Measurements from ENCODE around the gene CEP55. TPM values are rescaled to one million over a fixed set of nuclear protein-coding genes. Genes with fewer than 3 reads are reported as not detected.
A peak's percentile ranks its signal among the peaks of the same experiment; 100 is the strongest.

Gene CEP55
- polyA plus RNA-seq (2012; ENCODE audit: insufficient read depth, insufficient read length): 75.7 TPM

GRCh38 chr10:93496322-93497041, at the start of gene CEP55:
Gene CEP55 (plus strand): TSS chr10:93496612. CDS start chr10:93500052, 3,440 bp downstream.
- peak within 1 kb of the TSS; percentile 92 for H3K4me3 ChIP-seq (ENCODE audit: low read length)
- peak; percentile 89 for DNase-seq (ENCODE audit: low read depth, low spot score)

GRCh38 chr10:93447019-93447418, 49.4 kb upstream of the CEP55 start:
- no peak for DNase-seq (ENCODE audit: low read depth, low spot score)
- no peak overlapping the region for H3K4me3 ChIP-seq (ENCODE audit: low read length)

- H3K4me3 ChIP-seq (ENCODE audit: low read length): no peak overlapping the region
- DNase-seq (ENCODE audit: low read depth, low spot score): no peak
These were observed 48.4 kb upstream of the CEP55 start for GRCh38 chr10:93447970-93448369.

GRCh38 chr10:93451244-93451947, 45.0 kb upstream of the CEP55 start:
- DNase-seq (ENCODE audit: low read depth, low spot score): no peak
- H3K4me3 ChIP-seq (ENCODE audit: low read length): no peak overlapping the region

GRCh38 chr10:93452143-93452542, 44.3 kb upstream of the CEP55 start:
- no peak for DNase-seq (ENCODE audit: low read depth, low spot score)
- no peak overlapping the region for H3K4me3 ChIP-seq (ENCODE audit: low read length)

- H3K4me3 ChIP-seq (ENCODE audit: low read length): no peak overlapping the region
- no peak for DNase-seq (ENCODE audit: low read depth, low spot score)
These were observed 42.3 kb upstream of the CEP55 start for GRCh38 chr10:93454146-93454545.

- no peak overlapping the region for H3K4me3 ChIP-seq (ENCODE audit: low read length)
- DNase-seq (ENCODE audit: low read depth, low spot score): no peak
These were observed 41.7 kb upstream of the CEP55 start for GRCh38 chr10:93454736-93455135.

GRCh38 chr10:93456480-93456879, 39.9 kb upstream of the CEP55 start:
- DNase-seq (ENCODE audit: low read depth, low spot score): no peak
- H3K4me3 ChIP-seq (ENCODE audit: low read length): no peak overlapping the region

GRCh38 chr10:93457511-93457910, 38.9 kb upstream of the CEP55 start:
- DNase-seq (ENCODE audit: low read depth, low spot score): no peak

GRCh38 chr10:93458821-93459257, 37.6 kb upstream of the CEP55 start:
- DNase-seq (ENCODE audit: low read depth, low spot score): no peak
- H3K4me3 ChIP-seq (ENCODE audit: low read length): no peak overlapping the region

More at GRCh38 chr10:93457511-93457910, 38.9 kb upstream of the CEP55 start:
- no peak overlapping the region for H3K4me3 ChIP-seq (ENCODE audit: low read length)

- no peak overlapping the region for H3K4me3 ChIP-seq (ENCODE audit: low read length)
- DNase-seq (ENCODE audit: low read depth, low spot score): no peak
These were observed 36.9 kb upstream of the CEP55 start for GRCh38 chr10:93459466-93459865.

- H3K4me3 ChIP-seq (ENCODE audit: low read length): no peak overlapping the region
- DNase-seq (ENCODE audit: low read depth, low spot score): no peak
These were observed 35.2 kb upstream of the CEP55 start for GRCh38 chr10:93461109-93461806.

- DNase-seq (ENCODE audit: low read depth, low spot score): peak; percentile 28
- no peak overlapping the region for H3K4me3 ChIP-seq (ENCODE audit: low read length)
These were observed 34.6 kb upstream of the CEP55 start for GRCh38 chr10:93461807-93462178.

GRCh38 chr10:93462371-93462770, 34.0 kb upstream of the CEP55 start:
- no peak overlapping the region for H3K4me3 ChIP-seq (ENCODE audit: low read length)
- DNase-seq (ENCODE audit: low read depth, low spot score): no peak

GRCh38 chr10:93462881-93463280, 33.5 kb upstream of the CEP55 start:
- no peak overlapping the region for H3K4me3 ChIP-seq (ENCODE audit: low read length)
- DNase-seq (ENCODE audit: low read depth, low spot score): no peak

- DNase-seq (ENCODE audit: low read depth, low spot score): no peak
- H3K4me3 ChIP-seq (ENCODE audit: low read length): no peak overlapping the region
These were observed 32.5 kb upstream of the CEP55 start for GRCh38 chr10:93463723-93464476.

GRCh38 chr10:93464776-93465388, 31.5 kb upstream of the CEP55 start:
- no peak overlapping the region for H3K4me3 ChIP-seq (ENCODE audit: low read length)
- DNase-seq (ENCODE audit: low read depth, low spot score): no peak

- no peak for DNase-seq (ENCODE audit: low read depth, low spot score)
- no peak overlapping the region for H3K4me3 ChIP-seq (ENCODE audit: low read length)
These were observed 30.4 kb upstream of the CEP55 start for GRCh38 chr10:93465806-93466675.

Measured in Jurkat, Clone E6-1 (cell line).